Gastrocnemius medialis (tissue), 4 donors: ENCODE results near the gene NELL2. TPM values are rescaled to one million over a fixed set of nuclear protein-coding genes. Genes with fewer than 3 reads are reported as not detected.

Experiments used
- ATAC-seq, 2 donors: fragments of 150-250 bp; one replicate each; pipeline ENCODE4 v1.9.1; 2016
- DNase-seq, 2 donors: peaks; one replicate each; pipeline ENCODE4 v3.0.0-alpha.2; 2019
- H3K27ac ChIP-seq, 4 donors: fragments of 200-600 bp; sonication (generic); 1 replicate in 1 of 4; 2 replicates in 3 of 4; pipeline ENCODE4 v1.5.1; 2016 to 2018; ENCODE audit warnings: mild to moderate bottlenecking in 2 of 4, moderate library complexity in 1 of 4
- H3K27me3 ChIP-seq, 3 donors: fragments of 200-600 bp; sonication (generic) in 2 of 3; 1 replicate in 1 of 3; 2 replicates in 2 of 3; pipeline versions ENCODE4 v1.5.1 to v1.6.0; 2016 to 2019; ENCODE audit warnings: mild to moderate bottlenecking in 1 of 3, moderate library complexity in 1 of 3
- H3K36me3 ChIP-seq, 2 donors: fragments of 200-600 bp; sonication (generic) in 1 of 2; one replicate each; pipeline ENCODE4 v1.5.1; 2017 to 2018
- H3K4me1 ChIP-seq, 2 donors: fragments of 200-600 bp; sonication (generic) in 1 of 2; one replicate each; pipeline ENCODE4 v1.5.1; 2016 to 2017; ENCODE audit warnings: mild to moderate bottlenecking in 2 of 2
- H3K4me3 ChIP-seq, 4 donors: fragments of 200-600 bp; sonication (generic) in 3 of 4; 1 replicate in 1 of 4; 2 replicates in 3 of 4; pipeline ENCODE4 v1.5.1; 2016 to 2019; ENCODE audit warnings: mild to moderate bottlenecking in 2 of 4
- H3K9me3 ChIP-seq, 3 donors: fragments of 200-600 bp; sonication (generic) in 2 of 3; 1 replicate in 1 of 3; 2 replicates in 2 of 3; pipeline ENCODE4 v1.5.1; 2016 to 2019
- POLR2A ChIP-seq, 2 donors: fragments of 450-650 bp; IDR thresholded peaks; one replicate each; pipeline ENCODE4 v1.6.1; 2017; ENCODE audit warnings: antibody characterized with exemption in 2 of 2, mild to moderate bottlenecking in 2 of 2, moderate library complexity in 2 of 2
- in situ Hi-C, 4 donors: fragments of 200-750 bp; cut with MboI; loops; one replicate each; pipeline versions ENCODE4 v1.15.0 to v1.8.0; 2017; ENCODE audit warnings: low sequenced_read_pairs in 4 of 4
- intact Hi-C: fragments of 100-400 bp; cut with DNase I; formaldehyde crosslinking; loops from one replicate; pipeline ENCODE4 v1.15.1; 2023; ENCODE audit warnings: low total_unique reads
- total RNA-seq, 4 donors: library from RNA; depleted of rRNA; stranded (reverse); fragments of >200 nt; gene quantifications; one replicate each; pipeline versions ENCODE4 v1.1.0 to v1.2.3, GENCODE V29; 2016
- TF ChIP-seq, protein P1 (sequence below), 5 experiments: fragments of 450-650 bp in 3 of 5; fragments of 200-600 bp in 2 of 5; sonication (generic) in 2 of 5; IDR thresholded peaks in 4 of 5; conservative IDR thresholded peaks in 1 of 5; 1 replicate in 4 of 5; 2 replicates in 1 of 5; pipeline ENCODE4 v1.5.1; 2016 to 2019; ENCODE audit warnings: antibody characterized with exemption in 5 of 5, mild to moderate bottlenecking in 3 of 5, moderate library complexity in 3 of 5

NELL2 gene
- total RNA-seq, 4 donors from 2014 or later: 0.58 to 0.82 TPM; not detected in 2

DNA sequence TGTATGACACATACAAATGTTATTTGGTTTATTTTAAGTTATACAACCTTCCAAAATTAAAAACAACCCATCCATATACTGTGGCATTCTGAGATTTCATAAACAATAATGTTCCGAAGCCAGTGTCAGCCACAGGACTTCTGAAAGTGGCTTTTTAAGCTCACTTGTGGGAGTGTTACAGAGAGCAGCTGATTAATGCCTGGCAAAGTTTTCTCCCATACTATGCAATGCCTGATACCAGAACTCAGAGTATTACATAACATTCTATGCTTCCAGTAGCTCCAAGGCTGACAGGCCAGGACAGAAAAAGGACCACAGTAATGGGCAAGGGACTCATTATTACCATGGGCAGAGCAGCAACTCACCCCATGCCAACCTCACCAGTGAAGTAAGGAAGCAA, 29.3 kb downstream of the NELL2 start:
- H3K4me3 ChIP-seq: no peak overlapping the region
- DNase-seq (no peak), ATAC-seq (no peak)
- H3K36me3 ChIP-seq: no peaks in the 10 kb centered on the region
- H3K27me3 ChIP-seq: no peaks in the 10 kb centered on the region
- no peaks in the 10 kb centered on the region for H3K4me1 ChIP-seq
- no peak overlapping the region for H3K27ac ChIP-seq
- in situ Hi-C loops: no loop called here
- no peaks in the 10 kb centered on the region for H3K9me3 ChIP-seq
- TF ChIP-seq POLR2A (IDR thresholded peaks at IDR 0.05): no peak
- TF ChIP-seq, protein P1, sequence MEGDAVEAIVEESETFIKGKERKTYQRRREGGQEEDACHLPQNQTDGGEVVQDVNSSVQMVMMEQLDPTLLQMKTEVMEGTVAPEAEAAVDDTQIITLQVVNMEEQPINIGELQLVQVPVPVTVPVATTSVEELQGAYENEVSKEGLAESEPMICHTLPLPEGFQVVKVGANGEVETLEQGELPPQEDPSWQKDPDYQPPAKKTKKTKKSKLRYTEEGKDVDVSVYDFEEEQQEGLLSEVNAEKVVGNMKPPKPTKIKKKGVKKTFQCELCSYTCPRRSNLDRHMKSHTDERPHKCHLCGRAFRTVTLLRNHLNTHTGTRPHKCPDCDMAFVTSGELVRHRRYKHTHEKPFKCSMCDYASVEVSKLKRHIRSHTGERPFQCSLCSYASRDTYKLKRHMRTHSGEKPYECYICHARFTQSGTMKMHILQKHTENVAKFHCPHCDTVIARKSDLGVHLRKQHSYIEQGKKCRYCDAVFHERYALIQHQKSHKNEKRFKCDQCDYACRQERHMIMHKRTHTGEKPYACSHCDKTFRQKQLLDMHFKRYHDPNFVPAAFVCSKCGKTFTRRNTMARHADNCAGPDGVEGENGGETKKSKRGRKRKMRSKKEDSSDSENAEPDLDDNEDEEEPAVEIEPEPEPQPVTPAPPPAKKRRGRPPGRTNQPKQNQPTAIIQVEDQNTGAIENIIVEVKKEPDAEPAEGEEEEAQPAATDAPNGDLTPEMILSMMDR (IDR thresholded peaks at IDR 0.05 in 4 of 5, conservative IDR thresholded peaks at IDR 0.05 in 1 of 5): no peak
- intact Hi-C loops: no loop called here

DNA sequence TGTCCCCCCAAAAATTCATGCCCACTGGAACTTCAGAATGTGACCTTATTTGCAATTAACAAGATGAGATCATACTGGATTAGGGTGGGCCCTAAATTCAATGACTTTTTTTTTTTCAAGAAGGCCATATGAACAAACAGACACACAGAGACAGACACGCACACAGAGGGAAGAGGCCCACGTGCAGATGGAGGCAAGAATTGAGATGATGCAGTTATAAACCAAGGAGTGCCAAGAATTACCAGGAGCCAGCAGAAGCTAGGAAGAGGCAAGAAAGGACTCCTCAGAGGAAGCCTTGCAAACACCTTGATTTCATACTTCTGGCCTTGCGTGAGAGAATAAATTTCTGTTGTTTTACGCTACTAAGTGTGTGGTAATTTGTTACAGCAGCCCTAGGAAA, 33.4 kb downstream of the NELL2 start:
- Histone ChIP-seq H3K4me3 (no peak overlapping the region), H3K27me3 (no peaks in the 10 kb centered on the region), H3K36me3 (no peaks in the 10 kb centered on the region), H3K27ac (no peak overlapping the region), H3K9me3 (no peaks in the 10 kb centered on the region), H3K4me1 (no peaks in the 10 kb centered on the region)
- no peak for ATAC-seq
- TF ChIP-seq, protein P1 (IDR thresholded peaks at IDR 0.05 in 4 of 5, conservative IDR thresholded peaks at IDR 0.05 in 1 of 5): no peak
- TF ChIP-seq POLR2A (IDR thresholded peaks at IDR 0.05): no peak
- intact Hi-C loops (no loop called here), in situ Hi-C loops (no loop called here)
- DNase-seq: no peak

DNA sequence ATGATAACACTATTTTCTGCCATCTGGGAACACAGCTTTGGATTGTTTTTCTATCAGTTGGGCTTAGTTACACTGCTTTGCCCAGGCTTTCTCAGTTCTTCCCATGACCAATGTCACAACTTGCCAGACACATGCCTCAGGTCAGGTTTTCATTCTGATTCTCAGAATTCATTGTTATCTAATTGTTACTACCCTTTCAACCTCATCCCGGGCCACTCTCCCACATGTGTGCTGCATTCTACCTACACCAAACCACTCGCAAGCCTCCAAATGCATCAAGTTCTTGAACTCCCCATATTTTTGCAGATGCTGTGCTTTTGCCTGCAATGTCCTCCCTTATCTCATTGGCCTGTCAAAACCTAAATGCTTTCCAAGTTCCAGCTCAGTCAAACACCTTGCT, 36.3 kb downstream of the NELL2 start:
- Histone ChIP-seq H3K27ac (no peak overlapping the region), H3K4me3 (no peak overlapping the region), H3K9me3 (no peaks in the 10 kb centered on the region), H3K27me3 (no peaks in the 10 kb centered on the region), H3K4me1 (no peaks in the 10 kb centered on the region), H3K36me3 (no peaks in the 10 kb centered on the region)
- ATAC-seq (no peak), DNase-seq (no peak)
- in situ Hi-C loops: no loop called here
- intact Hi-C loops: no loop called here
- no peak for TF ChIP-seq POLR2A (IDR thresholded peaks at IDR 0.05)
- TF ChIP-seq, protein P1 (IDR thresholded peaks at IDR 0.05 in 4 of 5, conservative IDR thresholded peaks at IDR 0.05 in 1 of 5): no peak

DNA sequence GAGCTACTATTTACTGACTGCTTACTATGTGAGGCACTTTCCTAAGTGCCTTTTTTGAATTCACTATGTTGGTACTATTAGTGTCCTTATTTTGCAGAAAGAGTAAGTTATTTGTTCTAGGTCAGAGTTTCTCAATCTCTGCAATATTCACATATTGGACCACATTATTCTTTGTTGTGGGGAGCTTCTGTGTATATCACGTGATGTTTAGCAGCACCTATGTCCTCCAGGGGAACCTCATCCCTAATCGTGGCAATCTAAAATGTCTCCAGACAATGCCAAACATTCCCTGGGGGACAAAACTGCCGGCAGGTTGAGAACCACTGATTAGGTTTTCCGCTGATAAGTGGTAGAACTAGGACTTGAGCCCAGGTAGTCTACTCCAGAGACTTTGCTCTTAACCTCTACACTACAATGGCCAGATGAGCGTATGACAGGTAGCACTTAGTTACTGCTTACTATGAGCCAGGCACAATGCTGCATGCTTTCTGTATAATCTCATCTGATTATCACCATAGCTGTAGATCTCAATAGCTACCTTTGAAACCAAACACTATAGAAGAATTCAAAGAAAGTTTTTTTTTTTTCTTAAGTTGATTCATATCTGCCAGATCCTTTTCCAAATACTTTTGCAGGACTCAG, 38.9 kb downstream of the NELL2 start:
- Histone ChIP-seq H3K27ac (no peak overlapping the region), H3K36me3 (no peaks in the 10 kb centered on the region), H3K27me3 (no peaks in the 10 kb centered on the region), H3K9me3 (no peaks in the 10 kb centered on the region), H3K4me1 (no peaks in the 10 kb centered on the region), H3K4me3 (no peak overlapping the region)
- TF ChIP-seq, protein P1 (IDR thresholded peaks at IDR 0.05 in 4 of 5, conservative IDR thresholded peaks at IDR 0.05 in 1 of 5): no peak
- TF ChIP-seq POLR2A (IDR thresholded peaks at IDR 0.05): no peak
- in situ Hi-C loops: no loop called here
- DNase-seq (no peak), ATAC-seq (no peak)
- intact Hi-C loops: no loop called here
